ENCODE measurements around the gene PRG2.

DNA sequence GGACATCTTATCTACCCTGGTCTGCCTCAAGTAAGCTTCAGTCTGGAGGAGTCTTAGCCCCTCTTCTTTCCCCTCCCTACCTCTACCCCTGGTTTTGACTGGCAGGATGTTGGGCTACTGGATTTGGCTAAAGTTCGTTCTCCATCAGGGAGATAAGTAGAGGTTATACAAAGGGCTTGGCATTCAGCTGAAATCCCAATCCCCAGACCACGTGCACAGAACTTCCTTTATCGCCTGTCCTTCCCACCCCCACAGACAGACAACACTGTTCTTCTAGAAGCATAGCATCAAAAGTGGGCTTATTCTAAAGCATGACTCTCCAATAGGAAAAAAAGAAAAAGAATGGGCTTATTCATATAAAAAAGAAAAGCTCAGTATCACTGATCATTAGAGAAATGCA is 17.3 kb downstream of the PRG2 start:
- TF ChIP-seq HNRNPH1 (optimal IDR thresholded peaks at IDR 0.05; ENCODE audit: low read depth, low read length): no peak
- no peak for TF ChIP-seq POGZ (CRISPR knock-in tag; IDR thresholded peaks at IDR 0.05)
- TF ChIP-seq RELA (CRISPR knock-in tag; IDR thresholded peaks at IDR 0.05): no peak
- TF ChIP-seq PPARG (CRISPR knock-in tag; conservative IDR thresholded peaks at IDR 0.05): no peak
- TF ChIP-seq ZBTB8A (CRISPR knock-in tag; IDR thresholded peaks at IDR 0.05; ENCODE audit: borderline replicate concordance, low read depth): no peak
- TF ChIP-seq FOXA1 (IDR thresholded peaks at IDR 0.05): no peak
- TF ChIP-seq FOXA1 (CRISPR knock-in tag; IDR thresholded peaks at IDR 0.05): no peak
